IMR-90 (cell line): Measurements from ENCODE around the gene SLC2A2.

Experiments
- CHD1 ChIP-seq: IDR thresholded peaks from 2 replicates; pipeline ENCODE4 v1.6.1; 2012; ENCODE audit warnings: low read depth, low read length, improper control_type of control experiment
- POLR2A ChIP-seq: IDR thresholded peaks from 2 replicates; pipeline ENCODE4 v1.6.1; 2012; ENCODE audit warnings: mild to moderate bottlenecking, low read depth, low read length

GRCh38 chr3:170949211-170949610, 77.3 kb downstream of the SLC2A2 start:
- no peak for TF ChIP-seq CHD1
- TF ChIP-seq POLR2A, result no peak
